ENCODE data around the gene EFCAB14.
"Not testable (repeated sequence)": the region's sequence is repeated elsewhere in the genome, so short reads cannot be mapped to it uniquely, and the experiment has no call there.

The EFCAB14 gene

GRCh38 chr1:46682064-46682463 lies 36.9 kb downstream of the EFCAB14 start:
- DNase-seq = no peak

- no peak for DNase-seq
These were observed 37.4 kb downstream of the EFCAB14 start for GRCh38 chr1:46681333-46682034.

DNA sequence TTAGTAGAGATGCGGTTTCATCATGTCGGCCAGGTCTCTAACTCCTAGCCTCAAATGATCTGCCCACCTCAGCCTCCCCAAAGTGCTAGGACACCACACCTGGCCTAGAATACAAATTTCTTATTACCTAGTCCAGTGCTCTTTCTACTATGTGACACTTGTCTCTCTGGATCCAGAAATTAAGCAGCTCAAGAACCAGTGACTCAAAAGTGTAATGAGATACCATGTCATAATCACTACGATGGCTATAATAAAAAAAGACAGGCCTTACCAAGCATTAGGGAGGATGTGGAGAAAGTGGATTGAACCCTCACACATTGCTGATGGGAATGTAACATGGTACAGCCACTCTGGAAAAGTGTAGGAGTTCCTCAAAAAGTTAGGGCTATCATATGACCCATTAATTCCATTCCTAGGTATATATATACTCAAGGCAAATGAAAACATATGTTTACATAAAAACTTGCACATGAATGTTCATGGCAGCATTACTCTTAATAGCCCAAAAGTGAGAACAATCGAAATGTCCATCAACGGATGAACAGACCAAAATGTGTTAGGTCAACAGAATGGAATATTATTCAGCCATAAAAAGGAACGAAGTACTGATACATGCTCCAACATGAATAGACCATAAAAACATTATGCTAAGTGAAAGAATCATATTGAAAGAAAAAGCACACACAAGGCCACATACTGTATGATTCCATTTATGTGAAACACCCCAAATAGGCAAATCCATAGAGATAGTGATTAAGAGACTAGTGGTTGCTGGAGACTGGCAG lies 38.9 kb downstream of the EFCAB14 start:
- DNase-seq = no peak

GRCh38 chr1:46677339-46677738 lies 41.6 kb downstream of the EFCAB14 start:
- DNase-seq = no peak

GRCh38 chr1:46676531-46676930 lies 42.4 kb downstream of the EFCAB14 start:
- no peak for DNase-seq

DNA sequence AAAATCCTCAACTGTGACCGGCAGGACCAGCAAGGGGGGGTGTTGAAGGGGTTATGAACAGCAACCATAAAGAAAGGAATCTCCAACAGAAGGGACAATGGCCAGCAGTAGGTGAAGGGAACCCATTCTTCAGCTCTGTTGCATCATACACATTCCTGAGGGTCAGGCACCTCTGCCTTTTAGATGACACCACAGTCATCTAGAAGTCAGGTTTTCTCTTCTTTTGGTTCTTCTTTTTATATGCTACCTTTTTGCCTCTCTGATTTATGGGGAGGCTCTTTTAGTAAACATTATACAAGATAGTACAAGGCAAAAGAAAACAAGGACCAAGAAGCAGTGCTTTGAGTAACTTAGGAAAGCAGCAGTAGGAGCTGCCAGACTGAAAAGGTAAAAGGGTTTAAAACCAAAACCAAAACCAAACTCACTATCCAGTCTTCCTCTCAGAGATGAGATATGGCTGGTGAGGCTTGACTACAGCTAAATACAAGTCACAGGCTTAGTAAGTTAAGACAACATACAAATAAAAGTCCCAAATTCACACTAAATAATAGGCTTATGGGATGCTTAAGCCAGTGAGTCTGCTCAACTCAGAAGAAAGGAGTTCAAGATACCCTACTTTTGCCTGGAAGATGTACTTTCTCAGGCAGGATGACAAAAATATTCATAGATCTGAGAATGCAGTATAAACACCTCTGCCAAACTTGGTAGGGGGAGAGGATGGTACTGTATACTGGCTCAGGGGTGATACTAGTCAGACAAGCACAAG lies 43.2 kb downstream of the EFCAB14 start:
- no peak for DNase-seq

DNA sequence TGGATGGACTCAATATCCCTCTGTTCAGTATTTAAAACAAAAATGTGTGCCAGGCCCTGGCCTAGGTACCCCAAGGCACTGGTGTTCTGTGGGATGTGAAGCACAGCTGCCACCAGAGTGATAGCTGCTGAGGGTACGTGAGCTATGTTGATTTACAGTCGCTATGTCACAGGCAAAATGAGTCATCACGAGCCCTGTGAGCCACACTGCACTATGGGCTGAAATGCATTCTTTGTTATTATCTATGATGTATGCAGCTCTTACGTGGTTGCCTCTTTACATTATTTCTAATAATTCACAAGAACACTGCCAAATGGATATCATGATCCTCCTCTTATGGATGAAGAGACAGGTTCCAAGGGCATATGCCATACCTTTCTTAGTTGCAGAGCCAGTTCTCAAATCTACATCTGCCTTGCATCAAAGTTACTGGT lies 45.1 kb downstream of the EFCAB14 start:
- DNase-seq = no peak

DNA sequence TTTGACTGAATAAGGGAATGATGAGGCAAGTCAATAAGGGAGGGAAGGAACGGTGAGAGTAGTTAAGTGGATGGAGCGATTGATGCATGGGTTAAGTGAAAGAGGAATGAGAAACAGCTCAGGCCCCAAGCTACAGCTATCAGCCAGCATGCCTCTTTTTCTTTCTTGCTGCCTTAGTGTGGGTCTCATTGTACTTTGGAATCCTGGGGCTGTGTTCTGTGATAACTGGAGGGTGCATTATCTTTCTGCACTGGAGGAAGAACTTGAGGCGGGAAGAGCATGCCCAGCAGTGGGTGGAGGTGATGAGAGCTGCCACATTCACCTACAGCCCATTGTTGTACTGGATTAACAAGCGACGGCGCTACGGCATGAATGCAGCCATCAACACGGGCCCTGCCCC lies 46.2 kb downstream of the EFCAB14 start:
- DNase-seq = no peak

GRCh38 chr1:46671554-46671953 lies 47.4 kb downstream of the EFCAB14 start, which contains the start of gene TEX38:
Gene TEX38, plus strand, starts transcription at chr1:46671854. Its CDS starts 81 bp downstream, at chr1:46671935.
- DNase-seq = no peak

- no peak for DNase-seq
These were observed 48.8 kb downstream of the EFCAB14 start for GRCh38 chr1:46670134-46670533.

- DNase-seq = peak; percentile 64
These were observed 50.8 kb downstream of the EFCAB14 start, which contains the start of gene ATPAF1 for GRCh38 chr1:46667782-46668760. Gene ATPAF1, minus strand, starts transcription at chr1:46668364. Its CDS starts 42 bp downstream, at chr1:46668322.

GRCh38 chr1:46665983-46666382 lies 52.9 kb downstream of the EFCAB14 start:
- no peak for DNase-seq

DNA sequence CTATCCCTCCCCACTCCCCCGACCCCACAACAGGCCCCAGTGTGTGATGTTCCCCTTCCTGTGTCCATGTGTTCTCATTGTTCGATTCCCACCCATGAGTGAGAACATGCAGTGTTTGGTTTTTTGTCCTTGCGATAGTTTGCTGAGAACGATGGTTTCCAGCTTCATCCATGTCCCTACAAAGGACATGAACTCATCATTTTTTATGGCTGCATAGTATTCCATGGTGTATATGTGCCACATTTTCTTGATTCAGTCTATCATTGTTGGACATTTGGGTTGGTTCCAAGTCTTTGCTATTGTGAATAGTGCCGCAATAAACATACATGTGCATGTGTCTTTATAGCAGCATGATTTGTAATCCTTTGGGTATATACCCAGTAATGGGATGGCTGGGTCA lies 56.0 kb downstream of the EFCAB14 start:
- not testable (repeated sequence) for DNase-seq

- DNase-seq = not testable (repeated sequence)
These were observed 58.8 kb downstream of the EFCAB14 start for GRCh38 chr1:46660116-46660515.

GRCh38 chr1:46659307-46659870 lies 59.5 kb downstream of the EFCAB14 start:
- no peak for DNase-seq

GRCh38 chr1:46657775-46658174 lies 61.1 kb downstream of the EFCAB14 start:
- DNase-seq = no peak

- DNase-seq = no peak
These were observed 62.3 kb downstream of the EFCAB14 start for GRCh38 chr1:46656643-46657042.

- DNase-seq = no peak
These were observed 63.1 kb downstream of the EFCAB14 start for GRCh38 chr1:46655848-46656247.

- DNase-seq = not testable (repeated sequence)
These were observed 64.2 kb downstream of the EFCAB14 start for GRCh38 chr1:46654698-46655097.

- DNase-seq = no peak
These were observed 64.9 kb downstream of the EFCAB14 start for GRCh38 chr1:46654012-46654411.

DNA sequence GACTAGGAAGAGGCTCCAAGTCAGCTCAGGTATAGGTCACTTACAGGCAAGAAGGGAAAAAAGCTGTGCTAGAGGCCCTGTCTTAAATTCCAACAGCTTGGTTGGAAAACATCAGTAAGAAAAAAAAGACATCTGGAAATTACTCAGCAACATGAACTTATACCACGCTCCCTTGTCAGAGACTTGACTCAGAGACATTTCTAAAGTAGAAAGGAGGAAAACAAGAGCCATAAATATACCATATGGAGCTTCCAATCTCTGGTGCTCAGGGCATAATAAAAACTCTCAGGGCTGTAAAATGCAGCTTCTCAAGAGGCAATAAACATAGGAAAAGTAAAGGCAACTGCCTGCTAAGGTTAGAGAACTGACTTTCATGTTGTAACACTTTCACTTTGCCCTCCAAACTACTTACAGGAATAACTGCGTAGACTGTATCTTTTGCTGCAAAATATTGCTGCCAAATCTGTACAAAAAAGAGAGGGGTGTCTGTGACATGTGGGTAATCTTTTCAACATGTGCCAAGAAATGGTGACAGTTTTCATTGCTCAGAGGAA lies 65.4 kb downstream of the EFCAB14 start:
- DNase-seq = no peak
